Raji (cell line): Measurements from ENCODE around the gene KYNU.

Source experiments
- POLR2A ChIP-seq: IDR thresholded peaks from 2 replicates; pipeline ENCODE4 v1.6.1; 2011; ENCODE audit warnings: low read depth, low read length, control low read depth; ENCODE audit not compliant: insufficient read depth

The KYNU gene

DNA sequence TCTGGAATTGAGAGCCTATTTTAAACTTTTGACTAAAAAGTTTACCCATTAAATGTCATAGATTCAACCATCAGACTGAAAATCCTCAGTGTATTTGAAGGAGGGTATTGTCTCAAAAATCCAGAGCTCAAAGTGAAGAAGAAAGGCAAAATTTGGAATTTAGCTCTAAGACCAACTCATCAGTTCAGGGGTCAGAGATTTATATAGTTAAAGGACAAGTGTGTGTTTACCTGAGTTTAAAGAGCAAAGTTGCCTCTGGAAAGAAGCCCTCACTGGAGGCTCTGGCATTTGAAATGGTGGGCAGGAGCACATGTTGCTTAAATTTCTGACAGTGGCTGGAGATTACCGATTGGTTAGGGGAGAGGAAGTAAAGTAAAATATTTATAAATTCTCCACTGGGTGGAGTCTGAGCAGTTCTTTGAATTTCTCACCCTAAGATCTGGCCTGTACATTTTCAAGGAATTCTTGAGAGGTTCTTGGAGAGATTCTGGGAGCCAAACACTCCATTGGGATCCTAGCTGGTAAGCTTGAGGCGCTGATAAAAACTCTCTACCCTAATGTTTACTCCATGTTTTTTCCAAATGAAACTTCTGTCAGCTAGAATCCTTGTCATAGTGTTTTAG lies at the start of gene KYNU:
KYNU (plus strand) TSS at position 449 of the 623 bp plus-strand sequence. CDS start 7,704 bp downstream, outside the sequence.
- no peak for TF ChIP-seq POLR2A

DNA sequence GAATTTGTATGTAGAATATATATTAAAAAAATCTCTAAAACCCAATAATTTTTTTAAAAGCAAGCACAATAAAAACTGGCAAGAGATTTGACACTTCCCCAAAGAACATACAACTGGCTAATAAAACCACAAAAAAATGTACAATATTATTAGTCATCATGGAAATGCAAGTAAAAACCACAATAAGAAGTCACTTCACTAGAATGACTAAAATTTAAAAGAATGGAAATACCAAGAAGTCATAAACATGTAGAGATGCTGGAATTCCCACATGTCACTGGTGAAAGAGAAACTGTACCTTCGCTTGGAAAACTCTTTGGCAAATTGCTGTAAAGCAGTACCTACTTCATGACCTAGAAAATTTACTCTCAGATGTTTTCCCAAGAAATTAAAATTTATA lies 43.4 kb upstream of the KYNU start:
- TF ChIP-seq POLR2A, result no peak

DNA sequence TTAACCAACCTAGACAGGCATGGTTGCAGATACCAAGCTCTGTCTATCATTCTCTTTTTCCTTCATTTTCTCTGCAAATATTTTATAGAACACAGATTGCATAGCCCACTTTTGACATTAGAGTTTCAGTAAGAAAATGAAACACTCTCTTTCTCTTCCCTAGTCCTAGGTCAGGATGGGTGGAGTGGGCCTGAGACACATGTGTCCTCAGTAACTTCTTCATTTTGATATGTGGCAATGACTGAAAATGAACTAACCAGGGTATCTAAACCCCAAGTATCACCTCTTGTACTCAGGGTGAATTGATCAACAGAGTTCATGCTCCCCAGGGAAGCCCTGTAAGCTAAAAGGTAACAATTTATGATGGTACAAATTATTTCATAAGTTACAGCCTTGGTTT lies 37.0 kb upstream of the KYNU start:
- no peak for TF ChIP-seq POLR2A

DNA sequence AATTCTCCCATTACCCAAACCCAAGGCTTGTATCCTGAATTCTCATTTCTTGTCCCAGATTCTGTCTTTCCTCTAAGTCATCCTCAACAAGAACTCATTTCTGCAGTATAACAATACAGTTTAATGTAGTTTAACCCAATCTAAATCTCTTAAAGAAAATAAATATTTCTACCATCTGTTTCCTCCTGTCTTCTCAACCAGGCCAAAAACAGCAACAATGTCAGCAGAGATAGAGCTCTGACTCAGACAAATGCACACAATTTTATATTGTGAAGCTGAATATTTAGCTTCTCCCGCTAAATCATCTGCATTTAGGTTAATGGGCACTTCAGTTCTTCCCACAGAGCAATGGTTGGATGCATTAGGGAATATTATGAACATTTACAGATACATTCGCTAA lies 35.7 kb upstream of the KYNU start:
- TF ChIP-seq POLR2A, result no peak

DNA sequence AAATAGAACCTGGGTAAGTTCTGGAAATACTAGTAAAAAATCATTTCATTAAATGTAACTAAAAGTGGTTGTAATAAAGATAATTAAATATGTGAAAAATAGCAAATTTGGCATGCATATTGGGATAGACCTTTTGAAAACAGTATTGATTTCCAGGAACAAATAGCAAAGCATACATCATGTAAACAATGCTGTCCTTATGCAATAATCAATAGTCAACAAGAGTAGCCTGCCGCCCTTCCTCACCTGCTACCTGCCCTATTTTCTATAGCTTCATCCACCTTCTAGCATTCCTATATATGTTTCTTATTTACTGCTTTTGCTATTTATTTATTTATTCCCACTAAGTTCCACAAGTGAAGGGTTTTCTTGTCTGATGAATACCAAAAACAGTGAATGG lies 35.1 kb upstream of the KYNU start:
- TF ChIP-seq POLR2A, result no peak

DNA sequence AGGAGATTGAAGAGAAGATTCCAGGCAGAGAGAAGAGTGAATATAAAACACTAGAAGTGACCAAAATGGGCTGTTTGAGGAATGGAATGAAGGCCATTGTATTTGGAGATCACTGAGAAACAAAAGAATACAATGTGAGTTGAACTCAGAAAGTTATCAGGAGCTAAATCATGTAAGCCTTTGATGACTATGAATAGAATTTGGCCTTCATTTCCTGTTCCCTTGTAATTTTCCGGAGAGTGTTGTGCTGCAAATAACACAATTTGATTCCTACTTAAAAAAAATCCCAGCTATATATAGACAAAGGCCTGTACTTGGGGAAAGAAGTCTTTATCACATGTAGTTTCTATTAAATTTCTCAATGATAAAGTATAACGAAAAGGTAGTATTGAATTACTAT lies 33.7 kb upstream of the KYNU start:
- no peak for TF ChIP-seq POLR2A

DNA sequence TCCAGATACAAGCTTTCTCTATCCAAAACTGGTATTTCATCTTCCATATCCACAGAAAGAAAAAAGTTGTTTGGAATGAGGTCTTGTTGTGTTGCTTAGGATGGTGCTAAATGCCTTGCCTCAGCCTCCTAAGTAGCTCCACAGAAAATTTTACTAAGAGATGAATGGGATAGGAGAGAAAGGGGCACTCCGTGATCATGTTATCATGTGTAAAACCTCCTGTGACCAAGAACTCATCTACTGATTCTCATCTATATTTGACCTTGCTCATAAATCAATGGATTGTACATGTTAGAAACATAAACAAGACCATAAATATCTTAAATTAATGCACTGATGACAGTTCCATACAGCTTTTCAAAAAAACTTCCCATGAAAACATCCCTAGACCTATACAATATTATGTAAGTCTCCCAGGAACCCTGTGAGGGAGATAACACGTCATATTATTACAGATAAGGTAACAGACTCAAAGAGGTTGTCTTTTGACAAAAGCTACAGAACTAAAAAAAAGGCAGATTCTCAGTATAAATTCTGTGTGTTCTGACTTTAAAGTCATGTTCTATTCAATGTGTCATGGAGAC lies 29.3 kb upstream of the KYNU start:
- TF ChIP-seq POLR2A, result no peak

DNA sequence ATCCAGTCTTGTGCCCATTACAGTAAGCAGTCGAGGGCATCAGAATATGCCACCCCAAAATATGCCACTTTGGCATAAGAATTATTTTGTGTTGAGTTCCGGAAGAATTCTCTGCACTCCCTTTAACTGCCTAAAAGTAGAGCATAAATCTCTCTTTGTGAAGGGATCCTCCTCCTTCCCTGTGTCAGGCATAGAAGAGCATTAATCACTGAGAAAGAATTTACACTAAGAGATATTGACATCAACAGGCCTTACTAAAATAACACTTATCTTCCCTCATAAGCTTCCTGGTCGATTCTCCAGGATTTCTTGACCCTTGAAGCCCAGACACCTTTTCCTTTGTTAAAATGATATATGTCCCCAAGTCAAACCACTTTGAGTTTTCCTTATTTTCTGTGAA lies 27.6 kb upstream of the KYNU start:
- TF ChIP-seq POLR2A, result no peak

DNA sequence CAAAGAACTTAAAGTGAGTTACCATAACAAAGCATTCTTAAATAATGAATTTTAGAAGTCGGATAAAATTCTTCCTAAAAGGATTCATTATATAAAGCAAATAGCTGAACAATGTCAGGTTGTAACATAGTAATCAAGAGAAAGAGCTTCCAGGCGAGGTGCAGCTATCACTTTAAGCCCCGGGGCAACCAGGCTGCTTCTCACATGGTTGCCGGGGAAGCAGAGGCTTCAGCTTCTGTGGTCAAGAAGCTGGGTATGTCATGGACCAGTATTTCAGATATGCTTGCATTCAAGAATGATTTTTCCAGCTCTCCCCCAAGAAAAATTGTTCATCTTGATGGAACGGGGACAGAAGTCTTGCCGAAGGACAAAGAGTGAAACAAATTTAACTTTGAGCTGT lies 23.6 kb upstream of the KYNU start:
- TF ChIP-seq POLR2A, result no peak

DNA sequence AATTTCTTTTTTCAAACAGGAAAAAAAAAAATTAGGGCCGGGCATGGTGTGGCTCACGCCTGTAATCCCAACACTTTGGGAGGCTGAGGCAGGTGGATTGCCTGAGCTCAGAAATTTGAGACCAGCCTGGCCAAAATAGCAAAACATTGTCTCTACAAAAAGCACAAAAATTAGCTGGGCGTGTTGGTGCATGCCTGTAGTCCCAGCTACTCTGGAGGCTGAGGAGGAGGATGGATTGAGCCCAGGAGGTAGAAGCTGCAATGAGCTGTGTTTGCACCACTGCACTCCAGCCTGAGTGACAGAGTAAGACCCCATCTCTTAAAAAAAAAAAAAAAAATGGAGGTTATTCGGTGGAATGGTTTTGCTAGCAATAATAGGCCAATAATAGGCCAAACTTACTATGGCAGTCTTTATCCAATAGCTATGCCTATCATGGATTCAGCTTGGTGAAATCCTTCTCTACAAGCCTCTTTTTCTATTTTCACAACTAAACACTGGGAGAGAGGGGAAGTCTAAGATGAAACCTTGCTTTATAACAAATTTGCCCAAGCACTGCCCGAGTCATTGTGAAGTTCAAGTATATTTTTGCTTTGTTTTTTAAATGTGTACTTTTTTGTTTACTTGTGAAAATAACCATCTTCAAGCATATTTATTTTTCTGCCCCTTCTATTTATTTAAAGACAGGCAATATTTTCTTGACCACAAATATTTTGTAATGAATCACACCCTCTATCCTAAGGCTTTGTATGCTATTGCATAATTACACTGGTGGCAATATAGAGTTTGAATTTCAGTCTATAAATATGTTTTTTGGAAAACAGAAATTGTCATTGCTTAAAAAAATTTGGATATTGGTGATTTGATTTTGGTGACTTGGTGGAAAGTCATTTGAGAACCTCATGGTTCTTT lies 20.0 kb upstream of the KYNU start:
- TF ChIP-seq POLR2A, result no peak

DNA sequence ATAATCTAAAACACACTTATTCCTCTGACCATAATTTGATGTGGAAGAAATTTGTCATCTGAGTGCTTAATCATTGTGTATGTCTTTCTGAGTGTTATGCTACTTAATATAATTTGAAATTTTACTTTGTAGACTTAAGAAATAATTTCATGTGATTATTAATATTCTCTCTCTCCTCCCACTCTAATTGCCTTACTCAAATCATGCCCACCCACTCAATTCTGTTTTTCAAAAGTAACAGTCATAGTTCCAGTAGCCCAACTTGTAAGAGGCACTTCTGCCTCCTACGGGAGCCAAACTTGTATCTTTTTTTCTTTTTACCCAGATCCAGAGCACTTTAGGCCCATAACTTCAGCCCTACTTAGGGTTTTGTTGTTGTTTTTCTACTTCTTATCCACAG lies 18.5 kb upstream of the KYNU start:
- TF ChIP-seq POLR2A, result no peak

DNA sequence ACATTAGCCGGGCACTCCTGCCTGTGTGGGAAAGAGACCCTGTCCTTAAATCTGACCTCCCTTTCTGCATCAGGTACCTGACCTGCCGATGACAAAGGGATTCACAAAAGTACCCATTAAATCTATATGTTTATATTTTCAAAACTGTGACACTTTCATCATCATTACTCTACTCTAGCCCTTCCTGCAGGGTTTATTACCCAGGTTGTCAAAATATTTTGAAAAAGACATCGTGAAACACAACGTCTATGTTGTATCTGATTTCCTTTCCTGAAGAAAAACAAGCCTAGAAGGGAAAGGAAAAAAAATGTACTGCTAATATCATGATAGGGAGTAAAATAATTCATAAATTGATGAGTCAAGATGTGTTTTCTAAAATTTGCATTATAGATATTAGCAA lies 15.2 kb upstream of the KYNU start:
- TF ChIP-seq POLR2A, result no peak

DNA sequence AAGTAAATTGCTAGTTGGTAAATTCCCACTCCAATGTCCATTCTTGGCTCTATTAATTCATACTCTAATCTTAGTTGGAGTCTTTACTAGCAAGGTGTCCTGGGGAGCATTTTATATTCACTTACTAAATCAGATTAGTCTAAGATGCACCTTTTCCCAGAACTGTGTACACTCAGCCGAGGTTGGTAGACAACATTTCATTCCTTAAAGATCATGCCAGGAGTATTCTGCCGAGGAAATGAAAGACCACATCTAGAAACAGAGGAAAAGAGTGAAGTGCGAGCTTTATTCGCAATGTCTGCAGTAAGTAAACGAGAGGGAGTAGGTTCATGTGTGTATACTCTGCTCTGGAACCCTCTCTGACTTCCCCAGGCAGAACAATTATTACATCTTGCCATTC lies 14.6 kb upstream of the KYNU start:
- no peak for TF ChIP-seq POLR2A

DNA sequence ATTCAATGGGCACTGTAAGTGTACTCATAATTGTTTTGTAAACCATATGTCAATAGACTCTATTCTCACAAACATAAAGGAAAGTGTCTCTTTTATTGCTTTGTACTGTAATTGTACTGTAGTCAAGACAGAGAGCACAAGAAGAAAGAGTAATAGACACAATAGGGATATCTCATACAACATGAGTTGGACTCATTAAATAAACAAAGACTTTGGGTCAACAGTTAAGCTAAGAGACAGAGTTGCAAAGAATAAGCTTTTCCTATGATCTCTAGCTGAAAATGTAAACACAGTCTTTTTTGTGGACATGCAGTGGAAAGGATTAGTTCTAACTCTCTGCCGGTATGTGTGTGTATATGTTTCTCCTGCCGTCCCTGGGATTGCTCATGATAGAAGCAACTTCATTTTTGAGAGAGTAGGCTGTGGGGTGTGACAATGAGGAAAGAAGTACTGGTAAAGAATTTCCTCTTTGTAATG lies 13.9 kb upstream of the KYNU start:
- no peak for TF ChIP-seq POLR2A

DNA sequence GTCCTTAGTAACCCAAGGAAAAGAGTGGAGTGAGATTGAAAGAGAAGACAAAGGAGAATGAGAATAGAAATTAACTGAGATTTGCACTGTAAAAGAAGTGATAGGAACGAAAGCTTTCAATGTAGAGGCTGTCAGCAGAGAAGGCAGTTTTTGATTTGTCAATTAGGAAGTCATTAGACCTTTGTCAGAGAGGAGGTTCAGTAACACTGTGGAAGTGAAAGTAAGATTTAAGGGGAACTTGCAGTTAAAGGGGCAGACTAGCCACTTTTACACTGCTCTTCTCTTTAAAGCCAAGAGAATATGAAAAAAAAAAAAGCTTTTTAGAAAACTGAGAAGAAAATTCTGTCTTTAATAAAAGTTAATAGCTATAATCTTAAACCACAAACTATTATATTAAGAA lies 11.5 kb upstream of the KYNU start:
- no peak for TF ChIP-seq POLR2A

DNA sequence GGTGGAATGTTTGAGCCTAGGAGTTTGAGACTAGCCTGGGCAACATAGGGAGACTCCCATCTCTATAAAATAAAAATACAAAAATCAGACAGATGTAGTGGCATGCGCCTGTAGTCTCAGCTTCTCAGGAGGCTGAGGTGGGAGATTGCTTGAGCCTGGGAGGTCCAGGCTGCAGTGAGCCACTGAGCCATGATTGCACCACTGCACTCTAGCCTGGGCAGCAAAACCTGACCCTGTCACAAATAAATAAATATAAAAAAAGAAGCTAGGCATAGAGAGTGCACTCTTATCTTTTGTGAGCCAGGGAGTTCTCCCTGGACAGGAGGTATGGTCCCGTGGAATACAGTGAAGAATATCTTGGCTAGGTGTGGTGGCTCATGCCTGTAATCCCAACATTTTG lies 11.0 kb upstream of the KYNU start:
- TF ChIP-seq POLR2A, result no peak
